GM21723 (cell line): ENCODE data around the gene SNRPA1.

Source experiments
- ATAC-seq: cut with Tn5 transposase; IDR thresholded peaks from one replicate; pipeline ENCODE4 v1.9.1; 2021; ENCODE audit warnings: mild to moderate bottlenecking, moderate library complexity; ENCODE audit not compliant: unreplicated experiment

Gene SNRPA1

DNA sequence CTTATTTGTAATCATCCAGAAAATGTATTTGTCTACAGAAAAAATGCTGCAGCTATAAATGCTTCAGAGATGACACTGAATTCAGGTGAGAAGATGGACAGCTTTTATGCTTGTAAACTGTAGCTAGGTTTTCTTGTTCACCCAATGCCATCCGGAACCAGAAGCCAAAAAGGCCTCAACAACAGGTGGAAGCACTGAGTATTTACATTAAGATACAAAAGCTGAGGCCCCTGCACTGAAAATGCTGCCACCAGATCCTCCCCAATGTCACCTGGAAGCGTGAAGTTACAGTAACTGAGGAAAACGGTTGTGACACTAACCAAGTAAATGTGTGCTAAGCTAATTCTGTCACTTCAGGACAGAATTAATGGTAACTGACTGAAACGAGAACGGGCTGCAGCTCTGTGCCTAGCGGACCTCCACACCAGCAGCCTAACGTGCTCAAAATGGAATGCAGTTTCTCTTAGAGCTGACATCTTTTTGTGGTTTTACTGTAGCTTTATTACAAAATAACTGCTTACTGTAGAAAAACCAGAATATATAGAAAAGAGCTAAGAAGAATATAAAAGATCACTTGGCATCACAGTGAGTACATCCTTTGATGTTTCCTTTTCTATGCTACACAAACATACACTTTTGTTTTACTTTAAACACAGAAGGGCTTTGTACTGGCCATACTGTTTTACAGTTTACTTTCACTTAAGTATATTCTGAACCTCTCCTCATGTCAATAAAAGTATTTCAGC is 50.8 kb downstream of the SNRPA1 start:
- no peak for ATAC-seq

DNA sequence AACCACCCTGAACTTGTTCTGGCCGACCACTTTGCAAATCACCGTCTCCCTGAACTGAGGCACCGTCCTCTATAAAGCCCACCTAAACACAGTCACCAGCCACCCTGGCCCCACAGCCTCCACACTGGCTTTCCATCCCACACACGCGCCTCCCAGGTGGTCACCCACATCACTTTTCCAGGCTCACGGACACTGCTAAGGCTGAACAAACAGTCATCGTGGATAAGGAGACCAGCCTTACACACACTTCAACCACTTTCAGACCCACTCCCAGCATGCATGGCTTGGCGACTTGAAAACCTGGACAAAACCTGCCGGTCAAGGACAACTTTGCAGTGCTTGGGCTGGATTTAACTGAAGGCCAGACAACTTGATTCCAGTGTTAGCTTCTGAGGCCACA is 51.6 kb downstream of the SNRPA1 start:
- no peak for ATAC-seq

DNA sequence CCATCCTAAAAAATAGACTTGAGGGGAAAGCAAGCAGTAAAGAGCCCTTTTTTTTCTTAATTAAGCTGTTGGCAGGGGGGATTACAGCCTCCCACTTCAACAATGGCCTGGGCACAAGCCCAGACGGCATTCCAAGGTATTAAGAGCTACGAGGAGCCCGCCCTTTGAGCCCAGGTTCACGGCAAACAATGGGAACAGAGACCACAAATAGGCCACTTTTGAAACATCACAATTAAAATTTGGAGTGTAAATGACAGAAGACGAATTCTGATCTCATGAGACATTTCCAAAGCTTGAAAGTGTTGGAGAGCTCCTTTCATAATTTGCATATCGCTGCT is 52.1 kb downstream of the SNRPA1 start:
- ATAC-seq: no peak

DNA sequence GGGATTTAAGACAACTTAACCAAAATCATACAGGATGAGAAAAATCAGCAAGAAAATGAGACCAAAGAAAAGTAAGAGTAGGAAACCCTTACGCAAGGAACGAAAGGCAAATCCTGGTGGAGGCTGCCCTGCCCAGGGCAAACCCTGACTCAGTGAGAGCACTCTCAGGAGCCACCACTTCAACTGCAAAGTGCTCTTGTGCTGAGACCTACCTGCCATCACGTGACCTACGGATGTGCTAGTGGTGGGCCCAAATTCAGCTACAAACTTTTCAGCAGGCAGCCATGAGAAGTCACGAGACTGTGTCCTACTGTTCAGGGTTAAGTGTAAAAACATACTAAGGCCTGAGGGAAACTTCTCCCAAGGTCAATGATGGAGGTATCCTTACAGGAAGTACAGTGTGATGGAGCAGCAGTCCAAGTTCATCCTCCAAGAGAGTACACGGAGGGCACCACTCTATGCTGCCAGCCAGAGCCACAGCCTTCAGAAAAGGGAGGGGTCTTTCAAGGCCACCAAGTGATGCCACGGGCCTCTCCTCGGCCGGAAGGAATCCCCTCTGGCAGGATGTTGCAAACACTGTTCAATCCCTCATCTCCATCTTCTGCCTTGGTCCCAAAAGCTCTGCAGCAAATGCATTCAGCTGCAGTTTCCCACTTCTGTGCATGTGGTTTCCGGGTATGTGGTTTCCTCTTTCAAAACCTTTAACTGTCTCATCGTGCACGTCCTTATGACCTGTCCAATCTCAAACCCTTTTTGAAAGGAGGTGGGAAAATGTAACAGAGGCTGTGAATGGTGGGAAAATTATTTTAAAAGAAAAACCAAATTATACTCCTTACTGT is 52.7 kb downstream of the SNRPA1 start:
- peak; percentile 87 for ATAC-seq

DNA sequence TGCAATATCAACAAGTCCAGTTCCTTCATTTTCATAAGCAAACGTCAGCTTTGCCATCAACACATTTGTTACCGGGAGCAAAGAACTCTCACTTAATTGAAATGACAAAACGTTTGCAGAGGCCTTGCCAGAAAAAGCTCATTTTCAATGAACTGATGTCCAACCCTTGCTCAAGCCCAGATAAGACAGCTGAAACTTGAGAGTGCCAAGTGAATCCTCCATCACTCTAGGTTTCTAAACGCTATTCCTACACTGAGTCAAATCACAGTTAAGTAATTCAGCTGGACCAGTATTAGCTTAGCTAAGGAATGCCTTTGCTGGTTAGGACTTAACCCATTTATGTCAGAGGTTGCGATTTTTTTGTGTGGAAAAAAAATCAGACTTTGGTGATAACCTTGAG is 54.7 kb downstream of the SNRPA1 start:
- ATAC-seq: no peak

DNA sequence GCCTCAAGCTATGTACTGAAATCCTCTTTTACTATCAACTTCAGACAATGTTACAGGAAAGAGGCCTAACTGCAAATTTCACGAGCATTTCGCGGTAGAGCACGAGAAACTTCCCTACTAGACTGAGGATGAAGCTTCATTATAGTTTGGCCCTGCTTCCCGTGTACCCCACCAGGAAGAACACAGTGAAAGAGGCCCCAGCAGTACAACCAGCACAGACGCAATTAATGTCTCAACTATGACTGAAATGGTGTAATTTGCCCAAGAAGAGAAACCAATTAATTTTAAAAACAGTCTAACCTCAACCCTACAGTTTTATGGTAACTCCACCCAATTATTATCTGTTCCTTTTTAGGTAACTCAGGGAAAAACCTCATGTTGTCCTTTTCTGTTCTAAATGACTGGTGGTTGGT is 55.3 kb downstream of the SNRPA1 start:
- ATAC-seq: no peak

DNA sequence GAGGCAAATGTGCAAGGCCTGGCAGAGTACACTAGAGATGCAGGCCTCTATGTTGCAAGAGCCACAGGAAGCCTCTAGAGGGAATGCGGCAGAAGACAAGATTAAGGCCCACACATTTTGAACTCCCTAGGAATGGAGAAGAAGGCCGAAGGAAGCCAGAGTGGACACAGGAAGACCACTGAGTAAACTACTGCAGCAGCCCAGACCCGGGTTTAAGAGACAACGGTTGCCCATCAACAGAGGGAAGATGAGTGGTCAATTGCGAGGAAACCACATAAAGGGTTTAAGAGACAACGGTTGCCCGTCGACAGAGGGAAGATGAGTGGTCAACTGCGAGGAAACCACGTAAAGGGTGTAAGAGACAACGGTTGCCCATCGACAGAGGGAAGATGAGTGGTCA is 57.8 kb downstream of the SNRPA1 start:
- ATAC-seq: no peak

DNA sequence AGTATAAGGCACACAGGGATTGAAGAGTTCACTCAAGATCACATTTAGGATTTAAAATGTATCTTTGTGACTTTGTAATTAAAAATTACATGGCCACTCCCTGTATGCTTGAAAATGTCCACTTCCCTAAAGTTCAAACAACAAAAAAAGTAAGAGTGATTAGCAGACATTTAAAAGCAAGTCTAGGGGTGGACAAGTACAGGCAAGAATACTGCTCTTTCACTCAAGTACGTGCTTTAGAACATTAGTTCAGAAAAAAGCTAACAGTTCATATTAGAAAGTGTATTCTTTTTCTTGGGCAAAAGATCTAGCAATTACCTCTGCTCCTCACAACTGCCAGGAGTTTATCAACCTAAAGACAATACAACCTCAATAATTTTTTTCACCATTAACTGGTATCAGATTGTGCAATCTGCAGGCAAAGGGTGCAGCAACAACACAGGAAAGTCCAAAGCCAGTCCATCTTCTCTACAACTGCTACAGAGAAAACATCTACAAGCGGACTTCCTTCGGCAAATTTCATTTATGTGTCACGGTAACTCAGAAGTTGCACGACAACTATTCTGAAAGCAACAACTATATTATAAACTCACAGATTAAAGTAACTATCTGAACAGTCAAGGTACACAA is 61.3 kb downstream of the SNRPA1 start:
- no peak for ATAC-seq

DNA sequence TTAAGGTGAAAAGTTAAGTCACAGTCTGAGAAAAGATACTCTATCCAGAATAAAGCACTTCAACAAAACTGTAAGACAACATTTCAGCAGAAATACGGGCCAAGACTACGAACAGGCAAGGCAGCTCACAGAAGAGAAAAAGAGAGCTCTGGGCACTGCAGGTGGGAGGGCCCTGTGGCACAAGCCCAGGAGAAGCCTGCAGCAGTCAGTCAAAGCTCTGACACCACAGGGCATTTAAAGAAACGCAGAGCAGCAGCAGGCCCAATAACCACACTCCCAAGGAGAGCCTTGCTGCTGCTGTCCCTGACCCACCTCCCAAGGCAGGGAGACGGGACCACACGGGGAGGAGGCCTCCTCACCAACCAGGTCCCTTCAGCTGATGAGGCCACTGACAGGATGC is 62.4 kb downstream of the SNRPA1 start:
- no peak for ATAC-seq
